ENCODE results near the gene KPNA1.
A peak's percentile ranks its signal among the peaks of the same experiment; 100 is the strongest.

Gene KPNA1

DNA sequence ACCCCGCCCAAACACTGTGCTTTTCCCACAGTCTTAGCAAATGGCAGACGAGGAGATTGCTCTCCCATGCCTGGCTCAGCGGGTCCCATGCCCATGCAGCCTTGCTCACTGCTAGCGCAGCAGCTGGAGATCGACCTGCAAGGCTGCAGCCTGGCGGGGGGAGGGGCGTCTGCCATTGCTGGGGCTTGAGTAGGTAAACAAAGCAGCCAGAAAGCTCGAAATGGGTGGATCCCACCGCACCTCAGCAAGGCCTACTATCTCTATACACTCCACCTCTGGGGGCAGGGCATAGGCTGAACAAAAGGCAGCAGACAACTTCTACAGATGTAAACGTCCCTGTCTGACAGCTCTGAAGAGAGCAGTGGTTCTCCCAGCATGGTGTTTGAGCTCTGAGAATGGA lies 71.6 kb downstream of the KPNA1 start:
- in situ Hi-C loops (cut with MboI; ENCODE audit: low pct_unique_long_range_greater_than_20kb, low sequenced_read_pairs, unreplicated experiment): no loop called here
- TF ChIP-seq, protein P1, sequence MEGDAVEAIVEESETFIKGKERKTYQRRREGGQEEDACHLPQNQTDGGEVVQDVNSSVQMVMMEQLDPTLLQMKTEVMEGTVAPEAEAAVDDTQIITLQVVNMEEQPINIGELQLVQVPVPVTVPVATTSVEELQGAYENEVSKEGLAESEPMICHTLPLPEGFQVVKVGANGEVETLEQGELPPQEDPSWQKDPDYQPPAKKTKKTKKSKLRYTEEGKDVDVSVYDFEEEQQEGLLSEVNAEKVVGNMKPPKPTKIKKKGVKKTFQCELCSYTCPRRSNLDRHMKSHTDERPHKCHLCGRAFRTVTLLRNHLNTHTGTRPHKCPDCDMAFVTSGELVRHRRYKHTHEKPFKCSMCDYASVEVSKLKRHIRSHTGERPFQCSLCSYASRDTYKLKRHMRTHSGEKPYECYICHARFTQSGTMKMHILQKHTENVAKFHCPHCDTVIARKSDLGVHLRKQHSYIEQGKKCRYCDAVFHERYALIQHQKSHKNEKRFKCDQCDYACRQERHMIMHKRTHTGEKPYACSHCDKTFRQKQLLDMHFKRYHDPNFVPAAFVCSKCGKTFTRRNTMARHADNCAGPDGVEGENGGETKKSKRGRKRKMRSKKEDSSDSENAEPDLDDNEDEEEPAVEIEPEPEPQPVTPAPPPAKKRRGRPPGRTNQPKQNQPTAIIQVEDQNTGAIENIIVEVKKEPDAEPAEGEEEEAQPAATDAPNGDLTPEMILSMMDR (IDR thresholded peaks at IDR 0.05; ENCODE audit: extremely low read depth, insufficient read depth, missing control alignments): no peak
- DNase-seq (ENCODE audit: low spot score): no peak

DNA sequence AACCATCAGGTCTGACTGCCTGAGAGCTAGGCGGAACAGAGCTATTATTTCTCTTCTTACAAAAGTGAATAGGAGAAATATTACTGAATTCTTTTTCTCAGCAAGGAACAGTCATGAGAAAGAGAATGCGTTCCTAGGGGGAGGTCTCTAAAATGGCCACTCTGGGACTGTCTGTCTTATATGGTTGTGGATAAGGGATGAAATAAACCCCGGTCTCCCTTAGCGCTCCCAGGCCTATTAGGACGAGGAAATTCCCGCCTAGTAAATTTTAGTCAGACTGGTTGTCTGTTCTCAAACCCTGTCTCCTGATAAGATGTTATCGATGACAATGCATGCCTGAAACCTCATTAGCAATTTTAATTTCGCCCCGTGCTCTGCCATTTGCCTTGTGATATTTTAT lies 78.8 kb downstream of the KPNA1 start:
- TF ChIP-seq, protein P1 (IDR thresholded peaks at IDR 0.05; ENCODE audit: extremely low read depth, insufficient read depth, missing control alignments): no peak
- in situ Hi-C loops (cut with MboI; ENCODE audit: low pct_unique_long_range_greater_than_20kb, low sequenced_read_pairs, unreplicated experiment): no loop called here
- no peak for DNase-seq (ENCODE audit: low spot score)

DNA sequence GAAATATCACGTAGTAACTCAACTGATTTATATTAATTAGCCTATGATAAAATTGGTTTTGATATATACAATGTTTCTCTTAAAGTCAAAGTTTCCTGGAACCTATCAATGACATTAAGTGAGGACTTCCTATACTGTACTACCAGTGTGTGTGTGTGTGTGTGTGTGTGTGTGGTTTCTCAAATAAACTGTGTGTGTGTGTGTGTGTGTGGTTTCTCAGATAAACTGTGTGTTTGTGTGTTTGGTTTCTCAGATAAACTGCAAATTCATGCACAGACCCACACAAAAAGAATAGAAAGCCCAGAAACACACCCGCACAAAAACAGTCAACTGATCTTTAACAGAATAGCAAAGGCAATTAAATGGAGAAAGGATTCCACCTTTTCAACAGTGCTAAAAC lies 84.4 kb downstream of the KPNA1 start:
- DNase-seq (ENCODE audit: low spot score): no peak
- in situ Hi-C loops (cut with MboI; ENCODE audit: low pct_unique_long_range_greater_than_20kb, low sequenced_read_pairs, unreplicated experiment): no loop called here
- TF ChIP-seq, protein P1 (IDR thresholded peaks at IDR 0.05; ENCODE audit: extremely low read depth, insufficient read depth, missing control alignments): no peak

DNA sequence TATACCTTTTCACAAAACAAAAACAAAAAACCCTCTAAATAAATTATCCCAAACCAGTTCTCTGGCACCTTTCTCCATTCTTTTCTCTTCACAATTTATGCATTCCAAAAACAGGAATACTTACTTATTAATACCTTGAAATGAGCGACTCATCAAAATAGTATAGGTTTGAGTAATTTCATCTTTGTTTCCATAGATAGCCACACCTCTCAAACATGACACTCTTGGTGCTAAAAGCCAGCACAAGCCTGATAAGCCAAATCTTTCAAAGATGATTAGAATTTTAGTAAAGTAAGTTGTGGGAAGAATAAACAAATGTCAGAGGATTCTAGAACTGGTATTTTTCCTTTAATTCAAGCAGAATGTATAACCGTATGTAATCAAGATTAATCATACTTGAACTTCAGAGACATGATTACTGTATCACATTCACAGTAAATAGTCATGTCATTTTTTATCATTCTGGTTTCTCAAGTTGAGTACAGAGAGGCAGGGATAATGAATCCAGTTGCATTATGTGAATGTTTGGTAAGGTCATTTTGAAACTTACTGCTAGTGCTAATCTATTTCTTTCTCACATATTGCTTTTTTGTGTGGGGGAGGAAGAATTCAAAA lies 86.8 kb downstream of the KPNA1 start:
- peak; percentile 25 for DNase-seq (ENCODE audit: low spot score)
- TF ChIP-seq, protein P1 (IDR thresholded peaks at IDR 0.05; ENCODE audit: extremely low read depth, insufficient read depth, missing control alignments): no peak
- in situ Hi-C loops (cut with MboI; ENCODE audit: low pct_unique_long_range_greater_than_20kb, low sequenced_read_pairs, unreplicated experiment): no loop called here

DNA sequence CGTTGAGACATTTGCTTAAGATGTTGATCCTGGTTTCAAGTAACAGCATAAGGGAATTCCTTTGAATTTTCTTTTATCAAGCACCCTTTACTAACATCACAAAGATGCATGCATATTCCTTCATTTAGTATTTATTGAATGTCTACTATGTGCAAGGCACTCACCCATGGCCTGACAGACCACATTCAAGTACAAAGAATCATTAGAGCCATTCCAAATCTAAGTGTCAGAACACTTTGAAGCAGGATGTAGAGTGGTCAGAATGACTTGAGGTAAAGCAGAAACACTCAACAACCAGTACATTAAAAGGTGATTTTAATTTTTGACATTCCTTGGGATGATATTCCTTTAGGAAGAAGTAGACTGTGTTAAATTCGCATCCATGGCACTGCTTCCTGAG lies 92.9 kb downstream of the KPNA1 start:
- TF ChIP-seq, protein P1 (IDR thresholded peaks at IDR 0.05; ENCODE audit: extremely low read depth, insufficient read depth, missing control alignments): no peak
- in situ Hi-C loops (cut with MboI; ENCODE audit: low pct_unique_long_range_greater_than_20kb, low sequenced_read_pairs, unreplicated experiment): no loop called here
- DNase-seq (ENCODE audit: low spot score): no peak

DNA sequence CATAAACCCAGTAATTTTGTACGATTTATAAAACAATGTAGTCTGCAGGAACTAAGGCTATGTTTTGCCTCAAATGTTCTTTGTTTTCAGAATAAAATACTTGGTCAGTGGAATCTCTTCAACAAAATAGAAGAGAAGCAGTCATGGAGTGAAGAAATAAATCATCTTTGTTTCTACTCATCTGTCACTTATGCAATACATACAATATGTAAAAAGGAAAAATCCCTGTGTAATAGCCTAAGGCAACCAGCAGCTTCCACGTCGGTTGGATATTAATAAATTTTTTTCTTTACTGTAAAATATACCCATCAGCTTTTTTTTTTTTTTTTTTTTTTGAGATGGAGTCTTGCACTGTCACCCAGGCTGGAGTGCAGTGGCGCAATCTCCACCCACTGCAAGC lies 93.6 kb downstream of the KPNA1 start:
- no peak for DNase-seq (ENCODE audit: low spot score)
- in situ Hi-C loops (cut with MboI; ENCODE audit: low pct_unique_long_range_greater_than_20kb, low sequenced_read_pairs, unreplicated experiment): no loop called here
- TF ChIP-seq, protein P1 (IDR thresholded peaks at IDR 0.05; ENCODE audit: extremely low read depth, insufficient read depth, missing control alignments): no peak
